Endodermal cell (in vitro differentiated cells): ENCODE data around the gene AMMECR1. TPM values are rescaled to one million over a fixed set of nuclear protein-coding genes. Genes with fewer than 3 reads are reported as not detected.

Experiments
- DNase-seq: peaks from one replicate; pipeline ENCODE4 v3.0.0-alpha.2; 2017
- H3K27ac ChIP-seq: 2 replicates; pipeline ENCODE4 v1.5.1; 2013; ENCODE audit warnings: mild to moderate bottlenecking, low read depth, low read length, moderate library complexity
- H3K27me3 ChIP-seq: 2 replicates; pipeline ENCODE4 v1.6.1; 2013; ENCODE audit warnings: mild to moderate bottlenecking, low read length, moderate library complexity; ENCODE audit not compliant: insufficient read depth, control insufficient read depth, poor library complexity, severe bottlenecking
- H3K36me3 ChIP-seq: 2 replicates; pipeline ENCODE4 v1.7.0; 2013; ENCODE audit warnings: mild to moderate bottlenecking, low read length, moderate library complexity; ENCODE audit not compliant: control insufficient read depth, insufficient read depth
- H3K4me1 ChIP-seq: one replicate; pipeline ENCODE4 v1.7.0; 2013; ENCODE audit warnings: low read length; ENCODE audit not compliant: control insufficient read depth, insufficient read depth
- H3K4me3 ChIP-seq: 2 replicates; pipeline ENCODE4 v1.5.1; 2013; ENCODE audit warnings: mild to moderate bottlenecking, low read length, moderate library complexity
- H3K9ac ChIP-seq: 2 replicates; pipeline ENCODE4 v1.6.1; 2013; ENCODE audit warnings: mild to moderate bottlenecking, low read length, moderate library complexity; ENCODE audit not compliant: poor library complexity, severe bottlenecking; ENCODE audit errors: extremely low read depth
- H3K9me3 ChIP-seq: 2 replicates; pipeline ENCODE4 v1.6.1; 2013; ENCODE audit warnings: mild to moderate bottlenecking, low read length, moderate library complexity; ENCODE audit not compliant: control insufficient read depth
- H3K27ac Mint-ChIP-seq: 2 replicates; pipeline ENCODE4 v1.8.0; 2020; ENCODE audit warnings: mixed read lengths
- H3K27me3 Mint-ChIP-seq: 2 replicates; pipeline ENCODE4 v1.8.0; 2021; ENCODE audit warnings: mild to moderate bottlenecking, mixed read lengths; ENCODE audit not compliant: insufficient read depth
- H3K36me3 Mint-ChIP-seq: 2 replicates; pipeline ENCODE4 v1.8.0; 2020; ENCODE audit warnings: low read depth, mixed read lengths
- H3K4me1 Mint-ChIP-seq: 2 replicates; pipeline ENCODE4 v1.8.0; 2020; ENCODE audit warnings: mixed read lengths
- H3K4me3 Mint-ChIP-seq: 2 replicates; pipeline ENCODE4 v1.8.0; 2020; ENCODE audit warnings: mild to moderate bottlenecking, moderate library complexity, mixed read lengths
- H3K9me3 Mint-ChIP-seq: 2 replicates; pipeline ENCODE4 v1.8.0; 2020; ENCODE audit warnings: mild to moderate bottlenecking, mixed read lengths
- WGBS, 2 experiments: methylation state at CpG; one replicate each; pipeline versions ENCODE4 v1.1.5 to v1.1.7; 2013; ENCODE audit warnings: missing lambda C conversion rate in 2 of 2, mixed read lengths in 1 of 2; ENCODE audit not compliant: insufficient coverage in 1 of 2, insufficient read length in 1 of 2; 5-methylcytosine and 5-hydroxymethylcytosine counted together
- total RNA-seq, 2 donors: library from RNA; stranded (reverse); fragmentation: NEBNext Ultra II Directional in 1 of 2; extraction: Animal tissue kit (Norgen Biotek cat#: 25700) in 1 of 2; gene quantifications; 2 replicates in 1 of 2; 3 replicates in 1 of 2; pipeline ENCODE4 v1.2.1, GENCODE V29; 2021
- TF ChIP-seq, protein P1 (sequence below): fragments of 200-600 bp; sonication (generic); conservative IDR thresholded peaks from 2 replicates; pipeline ENCODE4 v1.5.0; 2021; ENCODE audit warnings: antibody characterized with exemption, mild to moderate bottlenecking

Gene AMMECR1
- total RNA-seq, 2 donors from 2014 or later: 26.8 to 62.2 TPM

GRCh38 chrX:110286106-110286505 is 31.8 kb downstream of the AMMECR1 start:
- Histone ChIP-seq H3K4me1 (no peaks in the 10 kb centered on the region), H3K27ac (no peak overlapping the region), H3K27me3 (no peaks in the 10 kb centered on the region), H3K9me3 (no peaks in the 10 kb centered on the region), H3K9ac (no peak overlapping the region), H3K4me3 (no peak overlapping the region), H3K36me3 (peaks cover 10% of the 10 kb centered on the region)
- Mint-ChIP-seq H3K4me3 (no peak overlapping the region), H3K36me3 (peaks cover 6% of the 10 kb centered on the region), H3K27me3 (no peaks in the 10 kb centered on the region), H3K27ac (no peak overlapping the region), H3K4me1 (peaks cover 4% of the 10 kb centered on the region), H3K9me3 (no peaks in the 10 kb centered on the region)
- TF ChIP-seq, protein P1, sequence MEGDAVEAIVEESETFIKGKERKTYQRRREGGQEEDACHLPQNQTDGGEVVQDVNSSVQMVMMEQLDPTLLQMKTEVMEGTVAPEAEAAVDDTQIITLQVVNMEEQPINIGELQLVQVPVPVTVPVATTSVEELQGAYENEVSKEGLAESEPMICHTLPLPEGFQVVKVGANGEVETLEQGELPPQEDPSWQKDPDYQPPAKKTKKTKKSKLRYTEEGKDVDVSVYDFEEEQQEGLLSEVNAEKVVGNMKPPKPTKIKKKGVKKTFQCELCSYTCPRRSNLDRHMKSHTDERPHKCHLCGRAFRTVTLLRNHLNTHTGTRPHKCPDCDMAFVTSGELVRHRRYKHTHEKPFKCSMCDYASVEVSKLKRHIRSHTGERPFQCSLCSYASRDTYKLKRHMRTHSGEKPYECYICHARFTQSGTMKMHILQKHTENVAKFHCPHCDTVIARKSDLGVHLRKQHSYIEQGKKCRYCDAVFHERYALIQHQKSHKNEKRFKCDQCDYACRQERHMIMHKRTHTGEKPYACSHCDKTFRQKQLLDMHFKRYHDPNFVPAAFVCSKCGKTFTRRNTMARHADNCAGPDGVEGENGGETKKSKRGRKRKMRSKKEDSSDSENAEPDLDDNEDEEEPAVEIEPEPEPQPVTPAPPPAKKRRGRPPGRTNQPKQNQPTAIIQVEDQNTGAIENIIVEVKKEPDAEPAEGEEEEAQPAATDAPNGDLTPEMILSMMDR: no peak
- WGBS, 2 experiments: 96 to 100% methylated on average over 2 to 6 of the region's 6 CpGs
- no peak for DNase-seq

DNA sequence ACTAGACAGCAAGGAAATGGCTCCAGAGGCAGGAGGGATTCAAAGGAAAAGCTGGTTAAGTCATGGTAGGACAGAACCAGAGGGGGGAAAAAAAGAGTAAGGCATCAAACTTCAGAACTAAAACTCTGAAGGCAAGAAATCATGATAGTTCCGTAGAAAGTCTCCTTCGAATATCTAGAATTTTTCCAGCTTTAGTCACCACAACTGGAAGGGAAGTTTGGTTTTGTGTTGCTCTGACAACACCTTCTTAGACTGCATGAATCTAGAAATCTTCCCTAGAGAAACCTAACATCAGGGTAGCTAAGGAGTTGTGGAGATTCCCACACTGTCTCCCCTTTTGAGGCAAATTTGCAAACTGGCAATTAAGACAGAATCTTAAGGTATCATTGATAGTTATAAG is 33.7 kb downstream of the AMMECR1 start:
- no peaks in the 10 kb centered on the region for H3K27me3 ChIP-seq
- Mint-ChIP-seq H3K9me3 (no peaks in the 10 kb centered on the region), H3K4me1 (peaks cover 4% of the 10 kb centered on the region), H3K36me3 (peaks cover 6% of the 10 kb centered on the region), H3K27me3 (no peaks in the 10 kb centered on the region), H3K27ac (no peak overlapping the region), H3K4me3 (no peak overlapping the region)
- H3K9me3 ChIP-seq: no peaks in the 10 kb centered on the region
- no peak for DNase-seq
- no peak overlapping the region for H3K4me3 ChIP-seq
- no peaks in the 10 kb centered on the region for H3K4me1 ChIP-seq
- TF ChIP-seq, protein P1: no peak
- peaks cover 4% of the 10 kb centered on the region for H3K36me3 ChIP-seq
- no peak overlapping the region for H3K27ac ChIP-seq
- H3K9ac ChIP-seq: no peak overlapping the region
- 100% methylated on average over 2 of the region's 2 CpGs; no CpG with 5 or more reads in 1 of the 2 experiments for WGBS, 2 experiments

DNA sequence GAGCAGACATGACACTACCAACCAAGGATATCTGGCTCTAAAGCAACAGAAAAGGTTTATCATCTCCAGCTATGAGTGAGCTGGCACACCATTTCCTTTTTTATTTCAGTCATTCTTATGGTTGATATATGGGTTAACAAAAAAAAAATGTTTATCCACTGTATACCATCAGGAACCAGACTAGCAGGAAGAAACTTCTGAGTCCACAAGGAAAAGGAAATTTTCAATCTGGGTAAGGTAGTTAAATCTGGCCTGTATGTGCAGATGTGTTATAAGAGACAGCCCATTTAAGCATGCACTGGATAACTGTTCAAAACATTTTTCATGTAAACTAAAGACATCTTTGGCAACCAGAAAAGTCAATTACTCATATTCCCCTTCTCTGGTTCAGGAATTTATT is 35.0 kb downstream of the AMMECR1 start:
- no peaks in the 10 kb centered on the region for H3K9me3 ChIP-seq
- H3K4me1 Mint-ChIP-seq: peaks cover 15% of the 10 kb centered on the region
- no peaks in the 10 kb centered on the region for H3K27me3 ChIP-seq
- no peaks in the 10 kb centered on the region for H3K9me3 Mint-ChIP-seq
- no peak for DNase-seq
- H3K27ac Mint-ChIP-seq: no peak overlapping the region
- H3K27me3 Mint-ChIP-seq: no peaks in the 10 kb centered on the region
- H3K4me3 ChIP-seq: no peak overlapping the region
- no peak overlapping the region for H3K9ac ChIP-seq
- no peak overlapping the region for H3K4me3 Mint-ChIP-seq
- peaks cover 4% of the 10 kb centered on the region for H3K36me3 ChIP-seq
- TF ChIP-seq, protein P1: no peak
- H3K27ac ChIP-seq: no peak overlapping the region
- H3K4me1 ChIP-seq: no peaks in the 10 kb centered on the region
- H3K36me3 Mint-ChIP-seq: peaks cover 6% of the 10 kb centered on the region
